Umbilical cord (tissue), 2 donors: ENCODE measurements around the gene MRPL4. TPM values are rescaled to one million over a fixed set of nuclear protein-coding genes. Genes with fewer than 3 reads are reported as not detected.
A peak's percentile ranks its signal among the peaks of the same experiment; 100 is the strongest.
"Not testable (repeated sequence)": the region's sequence is repeated elsewhere in the genome, so short reads cannot be mapped to it uniquely, and the experiment has no call there.

Experiments
- DNase-seq: peaks from one replicate; pipeline ENCODE4 v3.0.0-alpha.2; 2015; ENCODE audit warnings: low spot score
- total RNA-seq: library from RNA; depleted of rRNA; stranded (reverse); fragments of >200 nt; gene quantifications from one replicate; pipeline ENCODE4 v1.2.3, GENCODE V29; 2014; ENCODE audit warnings: low replicate concordance; ENCODE audit not compliant: insufficient read depth

The MRPL4 gene
- total RNA-seq, 1 donor from 2014 or later: 25.8 TPM

- DNase-seq: peak; percentile 77
Measured at GRCh38 chr19:10230173-10230860, 21.7 kb upstream of the MRPL4 start.

- DNase-seq: peak; percentile 86
Measured at GRCh38 chr19:10230861-10231611, 21.0 kb upstream of the MRPL4 start, which contains the start of gene S1PR2. Gene S1PR2, minus strand, starts transcription at chr19:10231331. Its CDS starts 6,426 bp downstream, at chr19:10224905.

- DNase-seq: no peak
Measured at GRCh38 chr19:10231612-10232228, 20.3 kb upstream of the MRPL4 start.

GRCh38 chr19:10233946-10234345, 18.1 kb upstream of the MRPL4 start:
- no peak for DNase-seq

- no peak for DNase-seq
Measured at GRCh38 chr19:10235003-10235402, 17.0 kb upstream of the MRPL4 start.

GRCh38 chr19:10235409-10235808, 16.6 kb upstream of the MRPL4 start:
- not testable (repeated sequence) for DNase-seq

- DNase-seq: no peak
Measured at GRCh38 chr19:10237702-10238101, 14.3 kb upstream of the MRPL4 start.

GRCh38 chr19:10238172-10238783, 13.7 kb upstream of the MRPL4 start:
- peak; percentile 94 for DNase-seq

- not testable (repeated sequence) for DNase-seq
Measured at GRCh38 chr19:10241826-10242449, 10.1 kb upstream of the MRPL4 start.

- no peak for DNase-seq
Measured at GRCh38 chr19:10243606-10244005, 8.4 kb upstream of the MRPL4 start.

GRCh38 chr19:10245189-10245939, 6.7 kb upstream of the MRPL4 start:
- no peak for DNase-seq

- DNase-seq: no peak
Measured at GRCh38 chr19:10246511-10246910, 5.5 kb upstream of the MRPL4 start.

GRCh38 chr19:10252707-10253106, 693 bp downstream of the MRPL4 start:
- DNase-seq: no peak

GRCh38 chr19:10254244-10254643, 2.2 kb downstream of the MRPL4 start:
- DNase-seq: no peak

GRCh38 chr19:10255358-10255757, 3.3 kb downstream of the MRPL4 start:
- no peak for DNase-seq

- DNase-seq: no peak
Measured at GRCh38 chr19:10256551-10256950, 4.5 kb downstream of the MRPL4 start.

GRCh38 chr19:10256970-10257615, 5.1 kb downstream of the MRPL4 start:
- no peak for DNase-seq

GRCh38 chr19:10258080-10258710, 6.2 kb downstream of the MRPL4 start:
- DNase-seq: no peak

- peak; percentile 85 for DNase-seq
Measured at GRCh38 chr19:10259162-10259905, 7.3 kb downstream of the MRPL4 start.
